GM10266 (cell line): ENCODE data around the gene BLOC1S2.
"Not testable (repeated sequence)": the region's sequence is repeated elsewhere in the genome, so short reads cannot be mapped to it uniquely, and the experiment has no call there.

Source experiments
- DNase-seq: peaks from one replicate; pipeline ENCODE4 v3.0.0; 2012; ENCODE audit errors: extremely low spot score
- TF ChIP-seq, protein P1 (sequence below): IDR thresholded peaks from 2 replicates; pipeline ENCODE4 v1.5.1; 2012; ENCODE audit warnings: mild to moderate bottlenecking, low read depth; ENCODE audit not compliant: control insufficient read depth, insufficient read depth; ENCODE audit errors: missing control alignments

The BLOC1S2 gene

DNA sequence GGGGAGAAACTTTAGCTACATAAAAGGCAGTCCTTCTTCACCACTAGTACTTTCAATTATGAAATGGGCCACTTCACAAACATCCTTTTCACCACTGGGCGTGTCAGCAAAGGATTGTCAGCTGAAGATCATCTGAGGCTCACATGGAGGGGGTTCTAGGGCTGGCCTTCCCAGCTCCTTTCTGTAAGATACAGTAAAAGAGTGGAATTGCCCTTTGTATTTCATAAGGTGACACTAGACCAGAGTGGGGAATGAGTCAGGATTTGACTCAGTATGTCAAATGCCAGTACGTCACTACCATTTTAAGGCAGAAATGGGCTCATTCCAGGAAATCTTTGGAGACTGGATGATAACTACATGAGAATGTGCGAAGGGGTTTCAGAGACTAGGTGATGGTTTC lies 21.2 kb upstream of the BLOC1S2 start:
- TF ChIP-seq, protein P1, sequence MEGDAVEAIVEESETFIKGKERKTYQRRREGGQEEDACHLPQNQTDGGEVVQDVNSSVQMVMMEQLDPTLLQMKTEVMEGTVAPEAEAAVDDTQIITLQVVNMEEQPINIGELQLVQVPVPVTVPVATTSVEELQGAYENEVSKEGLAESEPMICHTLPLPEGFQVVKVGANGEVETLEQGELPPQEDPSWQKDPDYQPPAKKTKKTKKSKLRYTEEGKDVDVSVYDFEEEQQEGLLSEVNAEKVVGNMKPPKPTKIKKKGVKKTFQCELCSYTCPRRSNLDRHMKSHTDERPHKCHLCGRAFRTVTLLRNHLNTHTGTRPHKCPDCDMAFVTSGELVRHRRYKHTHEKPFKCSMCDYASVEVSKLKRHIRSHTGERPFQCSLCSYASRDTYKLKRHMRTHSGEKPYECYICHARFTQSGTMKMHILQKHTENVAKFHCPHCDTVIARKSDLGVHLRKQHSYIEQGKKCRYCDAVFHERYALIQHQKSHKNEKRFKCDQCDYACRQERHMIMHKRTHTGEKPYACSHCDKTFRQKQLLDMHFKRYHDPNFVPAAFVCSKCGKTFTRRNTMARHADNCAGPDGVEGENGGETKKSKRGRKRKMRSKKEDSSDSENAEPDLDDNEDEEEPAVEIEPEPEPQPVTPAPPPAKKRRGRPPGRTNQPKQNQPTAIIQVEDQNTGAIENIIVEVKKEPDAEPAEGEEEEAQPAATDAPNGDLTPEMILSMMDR = no peak
- DNase-seq = no peak

DNA sequence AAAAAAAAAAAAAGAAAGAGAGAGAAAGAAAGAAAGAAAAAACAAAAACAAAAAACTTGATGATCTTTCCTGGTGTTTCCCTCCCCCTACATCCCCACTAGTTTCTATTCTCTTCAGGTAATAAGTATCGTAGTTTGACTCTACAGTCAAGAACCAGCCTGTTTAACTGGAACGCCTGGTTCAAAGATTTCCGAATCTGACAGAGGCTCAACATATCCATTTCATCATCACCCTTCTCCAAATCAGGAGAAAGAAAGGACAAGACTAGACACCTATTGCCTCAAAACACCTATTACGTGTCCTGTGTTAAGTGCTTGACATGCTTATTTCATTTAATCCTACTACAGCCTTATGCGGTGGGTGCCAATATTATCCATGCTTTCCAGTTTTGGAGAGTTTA lies 20.4 kb upstream of the BLOC1S2 start:
- DNase-seq = no peak
- TF ChIP-seq, protein P1 = no peak

DNA sequence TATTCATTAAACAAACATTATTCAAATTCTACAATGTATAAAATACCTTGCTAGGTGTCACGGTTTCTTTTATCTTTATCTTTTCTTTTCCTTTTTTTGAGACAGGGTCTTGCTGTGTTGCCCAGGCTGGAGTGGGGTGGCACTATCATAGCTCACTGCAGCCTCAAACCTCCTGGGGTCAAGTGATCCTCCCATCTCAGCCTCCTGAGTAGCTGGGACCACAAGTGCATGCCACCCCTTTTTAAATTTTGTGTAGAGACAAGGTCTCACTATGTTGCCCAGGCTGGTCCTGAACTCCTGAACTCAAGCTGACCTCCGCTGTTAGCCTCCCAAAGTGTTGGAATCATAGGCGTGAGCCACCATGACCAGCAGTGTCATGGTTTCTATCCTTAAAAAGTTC lies 17.9 kb upstream of the BLOC1S2 start:
- no peak for DNase-seq
- TF ChIP-seq, protein P1 = no peak

DNA sequence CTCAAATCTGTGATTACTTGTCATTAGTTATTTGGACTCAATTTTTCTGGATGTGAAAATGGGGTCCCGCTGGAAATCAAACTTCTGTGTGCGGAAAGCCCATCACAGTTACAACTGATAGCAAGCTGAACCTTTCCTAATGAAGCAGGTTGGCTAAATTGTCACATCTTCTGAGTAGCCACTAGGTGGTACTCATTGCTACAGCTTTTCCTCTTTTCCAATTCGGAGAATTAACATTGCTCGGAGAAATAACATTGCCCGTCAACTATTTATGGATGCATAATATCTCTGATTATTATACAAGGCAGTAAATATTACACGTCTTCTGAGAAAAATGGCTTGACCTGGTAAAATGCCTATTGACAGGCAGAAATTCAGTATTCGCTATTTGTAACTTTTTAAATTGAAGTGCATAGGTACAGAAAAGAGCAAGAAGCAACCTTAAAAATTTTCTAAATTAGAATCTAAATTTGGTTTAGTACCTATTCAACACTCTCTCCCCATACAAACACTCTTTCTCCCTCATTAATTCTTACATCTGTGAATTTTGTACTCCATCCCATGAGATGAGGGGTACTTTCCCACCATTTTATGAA lies 17.3 kb upstream of the BLOC1S2 start:
- TF ChIP-seq, protein P1 = peak; percentile 65
- peak; percentile 54 for DNase-seq

DNA sequence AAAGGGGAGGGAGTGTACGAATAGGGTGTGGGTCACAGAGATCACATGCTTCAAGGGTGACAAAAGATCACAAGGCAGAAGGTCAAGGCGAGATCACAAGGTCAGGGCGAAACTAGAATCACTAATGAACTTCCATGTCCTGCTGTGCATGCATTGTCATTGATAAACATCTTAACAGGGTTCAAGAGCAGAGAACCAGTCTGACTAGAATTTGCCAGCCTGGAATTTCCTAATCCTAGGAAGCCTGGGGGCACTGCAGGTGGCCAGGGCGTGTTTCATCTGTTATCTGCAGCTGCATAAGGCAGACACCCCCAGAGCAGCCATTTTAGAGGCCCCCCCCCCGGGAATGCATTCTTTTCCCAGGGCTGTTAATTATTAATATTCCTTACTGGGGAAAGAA lies 14.6 kb upstream of the BLOC1S2 start:
- DNase-seq = not testable (repeated sequence)

DNA sequence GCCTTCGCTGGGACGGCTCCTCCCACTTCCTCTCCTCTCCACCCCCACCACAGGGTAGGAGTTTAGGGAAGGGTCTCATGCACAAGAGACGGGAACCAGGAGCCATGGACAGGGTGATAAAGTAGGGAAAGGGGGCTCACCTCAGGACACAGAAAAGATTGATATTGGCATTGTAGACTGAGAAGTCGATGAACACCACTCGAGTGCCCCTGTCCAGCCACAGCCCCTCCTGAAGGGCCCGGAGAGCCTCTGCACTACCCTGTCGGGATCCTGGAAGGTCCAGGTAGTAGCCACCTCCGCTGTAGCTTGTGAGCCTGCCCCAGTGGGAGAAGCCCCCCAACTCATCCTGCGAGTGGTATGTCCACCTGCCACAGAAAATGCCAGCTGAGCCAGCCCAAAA lies 10.8 kb upstream of the BLOC1S2 start:
- DNase-seq = no peak
- TF ChIP-seq, protein P1 = no peak

- no peak for DNase-seq
- TF ChIP-seq, protein P1 = no peak
These were observed 6.6 kb upstream of the BLOC1S2 start for GRCh38 chr10:100293066-100293465.

DNA sequence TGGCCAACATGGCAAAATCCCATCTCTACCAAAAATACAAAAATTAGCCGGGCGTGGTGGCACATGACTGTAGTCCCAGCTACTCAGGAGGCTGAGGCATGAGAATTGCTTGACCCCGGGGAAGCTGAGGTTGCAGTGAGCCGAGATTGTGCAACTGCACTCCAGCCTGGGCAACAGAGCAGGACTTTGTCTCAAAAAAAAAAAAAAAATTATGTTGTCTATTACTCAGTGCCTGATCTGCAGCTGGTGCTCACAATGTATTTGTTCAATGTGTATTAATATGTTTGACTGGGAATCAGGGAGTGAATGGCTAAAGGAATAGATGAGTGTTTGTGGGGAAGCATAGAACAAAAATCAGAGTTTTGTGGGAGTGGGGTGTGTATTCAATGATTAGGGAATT lies 5.8 kb upstream of the BLOC1S2 start:
- not testable (repeated sequence) for DNase-seq
